ENCODE measurements around the gene ZNF277. TPM values are rescaled to one million over a fixed set of nuclear protein-coding genes. Genes with fewer than 3 reads are reported as not detected.

ZNF277 gene
- total RNA-seq, 4 donors from 2014 or later: 17.1 to 38.4 (median 29.5) TPM

- Histone ChIP-seq H3K36me3 (no peaks in the 10 kb centered on the region), H3K4me1 (peaks cover 2 to 17% (median 4%) of the 10 kb centered on the region in 3 donors), H3K27ac (peak overlapping the region in 2 of 4 donors; percentile 20 to 28), H3K4me3 (no peak overlapping the region), H3K27me3 (no peaks in the 10 kb centered on the region), H3K9me3 (no peaks in the 10 kb centered on the region)
- 64 to 72% methylated on average over 7 of the region's 7 CpGs for WGBS, 2 donors (ENCODE audit: low coverage in 1 of 2)
- TF ChIP-seq POLR2A (IDR thresholded peaks at IDR 0.05) (no peak), CTCF (IDR thresholded peaks at IDR 0.05) (no peak), EP300 (IDR thresholded peaks at IDR 0.05) (no peak), POLR2AphosphoS5 (IDR thresholded peaks at IDR 0.05) (no peak)
- ATAC-seq: no peak
Measured at GRCh38 chr7:112160771-112161150, 45.7 kb upstream of the ZNF277 start.

- H3K36me3 ChIP-seq: no peaks in the 10 kb centered on the region
- no peak overlapping the region for H3K4me3 ChIP-seq
- no peak for TF ChIP-seq CTCF (IDR thresholded peaks at IDR 0.05)
- TF ChIP-seq EP300 (IDR thresholded peaks at IDR 0.05): no peak
- no peak for TF ChIP-seq POLR2AphosphoS5 (IDR thresholded peaks at IDR 0.05)
- no peak for TF ChIP-seq POLR2A (IDR thresholded peaks at IDR 0.05)
- H3K9me3 ChIP-seq: no peaks in the 10 kb centered on the region
- peaks cover 2 to 17% (median 4%) of the 10 kb centered on the region in 3 donors for H3K4me1 ChIP-seq
- H3K27me3 ChIP-seq: no peaks in the 10 kb centered on the region
- WGBS, 2 donors (ENCODE audit: low coverage in 1 of 2): 62 to 65% methylated on average over 3 of the region's 3 CpGs
- peak overlapping the region in 2 of 4 donors; percentile 14 to 20 for H3K27ac ChIP-seq
- no peak for ATAC-seq
Measured at GRCh38 chr7:112161253-112162141, 45.0 kb upstream of the ZNF277 start.

- no peaks in the 10 kb centered on the region for H3K36me3 ChIP-seq
- peak overlapping the region in 2 of 4 donors; percentile 0 to 26 for H3K27ac ChIP-seq
- no peaks in the 10 kb centered on the region for H3K27me3 ChIP-seq
- H3K4me1 ChIP-seq: peaks cover 2 to 23% (median 4%) of the 10 kb centered on the region in 3 donors
- peak; percentile 72 for ATAC-seq
- no peaks in the 10 kb centered on the region for H3K9me3 ChIP-seq
- H3K4me3 ChIP-seq: no peak overlapping the region
- no peak for TF ChIP-seq POLR2A (IDR thresholded peaks at IDR 0.05)
- no peak for TF ChIP-seq CTCF (IDR thresholded peaks at IDR 0.05)
- TF ChIP-seq POLR2AphosphoS5 (IDR thresholded peaks at IDR 0.05): no peak
- no peak for TF ChIP-seq EP300 (IDR thresholded peaks at IDR 0.05)
- WGBS, 2 donors (ENCODE audit: low coverage in 1 of 2): 34 to 47% methylated on average over 2 of the region's 2 CpGs
Measured at GRCh38 chr7:112162142-112162766, 44.2 kb upstream of the ZNF277 start.

GRCh38 chr7:112162784-112163506 lies 43.5 kb upstream of the ZNF277 start:
- ATAC-seq: no peak
- H3K27me3 ChIP-seq: no peaks in the 10 kb centered on the region
- H3K4me3 ChIP-seq: no peak overlapping the region
- H3K4me1 ChIP-seq: peaks cover 2 to 24% (median 4%) of the 10 kb centered on the region in 3 donors
- WGBS, 2 donors (ENCODE audit: low coverage in 1 of 2): 63 to 70% methylated on average over 6 of the region's 6 CpGs
- no peaks in the 10 kb centered on the region for H3K9me3 ChIP-seq
- H3K27ac ChIP-seq: peak overlapping the region in 2 of 4 donors; percentile 0 to 26
- no peaks in the 10 kb centered on the region for H3K36me3 ChIP-seq
- TF ChIP-seq CTCF (IDR thresholded peaks at IDR 0.05) (no peak), EP300 (IDR thresholded peaks at IDR 0.05) (no peak), POLR2A (IDR thresholded peaks at IDR 0.05) (no peak), POLR2AphosphoS5 (IDR thresholded peaks at IDR 0.05) (no peak)
